ENCODE results near the gene TMEM244. TPM values are rescaled to one million over a fixed set of nuclear protein-coding genes. Genes with fewer than 3 reads are reported as not detected.
A peak's percentile ranks its signal among the peaks of the same experiment; 100 is the strongest.
"Not testable (repeated sequence)": the region's sequence is repeated elsewhere in the genome, so short reads cannot be mapped to it uniquely, and the experiment has no call there.

Gene TMEM244, protein sequence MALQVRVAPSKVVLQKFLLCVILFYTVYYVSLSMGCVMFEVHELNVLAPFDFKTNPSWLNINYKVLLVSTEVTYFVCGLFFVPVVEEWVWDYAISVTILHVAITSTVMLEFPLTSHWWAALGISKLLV
- polyA plus RNA-seq (ENCODE audit: insufficient read depth in 1 of 5, insufficient read length in 5 of 5, low replicate concordance in 1 of 5): not detected
- long read RNA-seq, donor 1: 0 reads
- long read RNA-seq, donor 2: 0 reads
- long read RNA-seq, donor 3: 0 reads
- long read RNA-seq, donor 4: 0 reads
- long read RNA-seq, donor 5: 0 reads
- long read RNA-seq, donor 6: 0 reads
- long read RNA-seq, donor 7: 0 reads
- long read RNA-seq, donor 8: 0 reads

DNA sequence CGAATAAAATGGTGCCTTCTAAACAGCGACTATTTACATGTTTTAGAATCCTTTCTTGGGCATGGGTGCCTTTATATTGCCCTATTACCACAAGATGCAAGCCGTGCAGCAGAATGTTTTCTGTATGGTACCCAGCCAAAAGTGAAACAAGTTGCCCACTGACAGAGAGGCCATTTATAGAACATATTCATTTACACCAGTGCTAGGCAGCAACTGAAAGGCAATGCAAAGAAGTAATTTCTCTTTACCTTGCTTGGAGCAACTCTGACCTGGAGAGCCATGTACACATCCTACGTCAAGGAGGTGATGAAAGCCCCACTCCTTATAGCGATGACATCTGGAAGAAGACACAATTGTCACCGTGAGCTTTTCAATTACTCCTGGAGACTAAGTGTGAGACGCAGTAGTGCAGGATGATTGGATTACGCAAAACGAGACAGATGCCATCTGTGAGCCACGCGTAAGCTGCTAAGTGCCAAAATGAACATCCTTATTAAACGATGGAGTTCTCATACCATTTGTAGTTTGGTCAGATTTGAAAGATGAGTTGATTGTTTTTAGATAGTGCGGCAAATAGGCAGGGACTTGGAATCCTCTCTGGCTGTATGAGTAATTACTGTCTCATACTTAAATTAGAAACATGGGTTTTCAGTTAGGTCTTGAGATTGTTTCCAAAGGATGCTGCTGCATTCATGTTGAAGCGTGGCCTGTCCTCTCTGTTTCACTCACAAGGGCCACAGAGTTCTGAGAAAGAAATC is at the start of gene TMEM244:
TMEM244 (minus strand) TSS at position 408 of the 758 bp plus-strand sequence; CDS start at position 281, 127 bp downstream.
- no peak for DNase-seq

DNA sequence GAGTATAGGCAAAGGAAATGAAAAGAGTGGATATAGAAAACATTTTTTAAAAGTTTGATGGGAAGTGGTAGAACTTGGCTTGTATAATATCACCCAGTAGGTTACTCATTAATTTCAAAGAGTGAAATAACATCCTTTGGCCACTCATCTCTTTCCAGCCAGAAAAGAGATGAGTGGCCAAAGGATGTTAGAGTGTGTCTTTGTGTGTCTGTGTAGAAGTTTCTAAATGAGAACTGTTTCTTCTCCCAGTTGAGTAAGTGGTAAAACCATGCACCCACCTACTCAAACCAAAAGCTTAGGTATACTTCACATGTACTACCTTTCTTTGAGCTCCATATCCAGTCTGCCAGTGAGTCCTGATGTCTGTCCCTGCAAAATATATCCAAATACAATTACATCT is 47.7 kb upstream of the TMEM244 start:
- DNase-seq: no peak

DNA sequence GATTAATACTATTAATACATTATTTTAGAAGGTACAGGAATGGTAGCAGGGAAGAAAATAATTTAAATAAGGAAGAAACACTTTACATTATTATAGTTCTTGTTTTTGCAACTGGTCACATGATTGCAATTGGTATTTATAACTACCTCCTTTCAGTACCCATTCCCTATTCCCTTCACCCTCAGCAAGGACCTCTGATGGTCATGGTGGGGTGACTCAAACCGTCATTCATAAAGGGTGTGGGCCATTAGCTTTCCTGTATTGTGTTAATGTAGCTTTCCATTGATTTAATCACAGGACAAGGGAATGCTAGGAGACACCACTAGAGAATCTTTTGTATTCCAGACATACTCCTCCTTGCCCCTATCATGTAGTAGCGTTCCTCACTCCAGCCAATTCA is 47.2 kb upstream of the TMEM244 start:
- no peak for DNase-seq

DNA sequence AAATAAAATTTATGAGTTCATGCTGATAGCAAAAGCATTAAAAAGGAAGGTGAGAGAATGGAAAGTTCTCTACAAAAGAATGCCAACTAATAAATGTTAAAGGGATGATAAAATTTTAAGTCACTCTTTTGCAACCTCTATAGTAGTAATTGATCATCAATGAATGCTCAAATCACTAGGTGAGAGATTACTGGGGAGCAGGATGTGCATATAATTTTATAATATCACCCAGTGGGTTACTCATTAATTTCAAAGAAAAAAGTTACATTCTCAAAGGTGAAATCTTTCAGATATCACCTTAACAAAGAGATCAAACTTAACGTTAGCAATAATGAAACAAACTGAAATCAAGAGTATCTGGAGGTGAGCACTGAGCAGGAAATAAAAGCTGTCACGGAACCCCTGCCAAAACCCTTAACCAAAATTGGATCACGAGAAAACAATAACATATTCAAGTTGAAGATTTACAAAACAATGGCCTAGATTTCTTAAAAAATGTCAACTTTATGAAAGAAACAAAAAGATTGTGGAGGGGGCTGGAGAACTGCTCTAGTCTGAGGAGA is 45.5 kb upstream of the TMEM244 start:
- no peak for DNase-seq

DNA sequence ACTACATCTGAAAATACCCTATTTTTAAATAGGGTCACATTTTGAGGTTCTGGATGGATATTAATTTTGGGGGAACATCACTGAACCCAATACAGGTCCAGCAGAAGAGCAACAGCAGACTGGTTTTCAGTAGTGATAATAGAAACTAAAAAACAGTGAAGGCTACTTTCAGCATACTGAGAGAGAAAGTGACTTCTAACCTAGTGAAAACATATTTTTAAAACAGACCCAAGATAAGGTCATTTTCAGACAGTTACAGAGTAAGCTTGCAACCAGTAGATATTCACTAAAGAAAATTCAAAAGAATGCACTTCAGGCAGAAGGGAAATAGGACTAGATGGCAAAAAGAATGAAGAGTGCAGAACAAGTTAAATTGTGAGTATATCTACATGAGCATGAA is 42.0 kb upstream of the TMEM244 start:
- DNase-seq: no peak

DNA sequence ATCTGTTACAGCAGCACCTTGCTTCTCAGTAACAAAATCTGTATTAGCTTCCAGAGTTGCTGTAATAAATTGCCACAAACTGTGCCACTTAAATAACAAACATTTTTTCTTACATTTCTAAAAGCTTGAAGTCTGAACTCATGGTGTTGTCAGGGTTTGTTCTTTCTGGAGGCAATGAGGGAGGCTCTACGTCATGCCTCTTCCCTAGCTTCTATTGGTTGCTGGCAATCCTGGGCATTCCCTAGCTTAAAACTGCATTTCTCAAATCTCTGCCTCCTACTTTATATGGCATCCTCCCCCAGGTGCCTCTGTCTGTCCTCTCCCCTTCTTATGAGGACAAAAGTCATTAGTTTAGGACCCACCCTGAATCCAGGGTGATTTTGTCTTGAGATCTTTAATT is 41.6 kb upstream of the TMEM244 start:
- no peak for DNase-seq

DNA sequence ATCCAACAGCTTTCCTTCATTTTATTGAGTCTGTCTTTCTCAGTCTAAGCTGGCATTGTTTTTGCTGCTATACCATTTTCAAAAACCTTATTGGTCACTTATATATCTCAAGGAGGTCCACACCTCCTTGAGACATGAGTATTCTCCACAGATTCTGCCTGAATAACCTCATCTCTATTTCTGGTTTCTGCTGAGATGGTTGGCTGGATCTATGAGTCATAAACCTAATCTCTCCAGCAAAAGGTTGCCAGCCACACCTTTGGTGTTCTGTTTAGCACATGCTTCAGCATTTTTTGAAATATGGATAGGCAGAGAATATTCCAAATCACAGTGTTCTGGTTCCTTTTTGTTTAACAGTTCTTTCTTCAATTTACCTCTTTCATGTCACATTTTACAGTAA is 40.8 kb upstream of the TMEM244 start:
- no peak for DNase-seq

DNA sequence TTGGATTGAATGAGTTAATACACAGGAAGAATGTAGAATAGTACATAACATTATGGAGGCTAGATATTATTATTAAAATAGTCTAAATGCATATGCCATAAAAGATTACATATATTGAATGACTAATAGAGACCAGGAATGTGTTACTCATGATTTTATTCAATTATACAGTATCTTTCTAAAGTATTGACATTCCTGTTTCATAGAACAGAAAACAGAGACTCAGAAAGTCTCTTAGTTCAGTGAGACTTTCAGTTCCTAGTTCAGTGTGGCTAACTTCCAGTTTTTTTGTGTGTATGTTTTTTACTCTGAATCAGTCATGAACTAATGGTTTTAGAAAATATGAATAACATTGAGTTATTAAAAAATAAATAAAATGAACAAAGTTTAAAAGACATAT is 34.6 kb upstream of the TMEM244 start:
- DNase-seq: no peak

DNA sequence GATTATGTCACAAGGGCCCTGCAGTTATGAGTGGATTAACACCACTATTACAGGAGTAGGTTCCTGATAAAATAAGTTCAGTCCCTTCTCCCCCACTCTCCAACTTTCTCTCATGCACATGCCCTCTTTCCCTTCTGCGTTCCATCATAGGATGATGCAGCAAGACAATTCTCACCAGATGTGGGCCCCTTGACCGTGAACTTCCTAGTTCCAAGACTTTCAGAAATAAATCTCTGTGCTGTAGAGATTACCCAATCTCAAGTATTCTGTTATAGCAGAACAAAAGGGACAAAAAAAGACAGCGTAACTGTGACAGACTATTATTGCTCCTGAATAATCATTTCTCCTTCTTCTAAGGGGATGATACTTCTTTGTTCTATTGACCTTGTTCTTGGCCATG is 33.8 kb upstream of the TMEM244 start:
- no peak for DNase-seq

DNA sequence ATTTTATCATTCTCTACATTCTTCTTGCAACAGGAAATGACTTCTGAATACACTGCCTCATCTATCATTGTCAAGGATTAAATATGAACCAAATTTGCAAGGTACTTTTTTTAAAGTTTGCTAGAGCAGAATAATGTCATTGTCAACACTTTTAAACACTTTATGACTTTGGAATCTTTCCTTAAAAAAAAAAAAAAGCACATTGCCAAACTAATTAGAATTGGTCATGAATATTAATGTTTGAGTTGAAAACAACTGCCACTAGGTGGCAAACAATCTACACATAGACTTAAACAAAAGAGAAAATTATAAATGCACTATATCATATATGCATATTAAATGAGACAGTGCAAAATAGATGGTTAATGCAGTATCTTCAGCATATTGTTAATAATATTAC is 32.5 kb upstream of the TMEM244 start:
- DNase-seq: peak in 1 of 2 donors; percentile 6

DNA sequence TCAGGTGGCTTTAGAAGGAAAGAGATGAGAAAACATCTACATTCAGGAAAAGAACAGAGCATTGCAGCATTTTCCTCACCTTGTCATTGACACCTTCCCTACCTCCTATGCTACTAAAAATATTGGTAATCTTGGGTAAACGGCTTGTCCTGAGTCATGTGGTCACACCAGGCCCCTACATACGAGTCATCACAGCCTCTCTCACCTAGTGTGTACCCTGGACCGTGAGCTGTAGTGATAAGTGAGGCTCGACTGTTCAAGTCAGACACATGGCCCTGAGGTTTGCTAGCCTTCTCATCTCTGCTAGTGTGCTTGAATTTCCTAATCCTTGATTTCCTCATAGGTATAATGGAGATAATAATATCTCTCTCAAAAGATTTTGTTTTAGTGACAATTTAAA is 29.6 kb upstream of the TMEM244 start:
- no peak for DNase-seq

DNA sequence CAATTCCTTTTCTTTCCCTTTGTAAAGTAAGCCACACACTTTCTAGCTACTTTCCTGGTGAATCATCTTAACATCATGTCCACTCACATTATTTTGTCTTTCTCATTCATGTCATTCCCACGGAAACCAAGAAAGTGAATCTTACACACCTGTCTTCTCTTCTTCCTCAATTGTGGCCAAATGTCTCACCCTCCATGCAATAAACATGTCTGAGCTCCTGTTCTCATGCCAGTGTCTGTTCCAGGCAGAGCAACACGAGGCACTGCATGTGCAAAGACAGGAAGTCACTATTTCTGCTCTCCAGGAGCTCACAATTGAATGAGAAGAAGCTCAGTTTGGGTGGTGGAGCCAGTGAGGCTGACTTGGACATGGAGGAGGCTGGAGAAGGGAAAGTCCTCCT is 29.0 kb upstream of the TMEM244 start:
- no peak for DNase-seq

DNA sequence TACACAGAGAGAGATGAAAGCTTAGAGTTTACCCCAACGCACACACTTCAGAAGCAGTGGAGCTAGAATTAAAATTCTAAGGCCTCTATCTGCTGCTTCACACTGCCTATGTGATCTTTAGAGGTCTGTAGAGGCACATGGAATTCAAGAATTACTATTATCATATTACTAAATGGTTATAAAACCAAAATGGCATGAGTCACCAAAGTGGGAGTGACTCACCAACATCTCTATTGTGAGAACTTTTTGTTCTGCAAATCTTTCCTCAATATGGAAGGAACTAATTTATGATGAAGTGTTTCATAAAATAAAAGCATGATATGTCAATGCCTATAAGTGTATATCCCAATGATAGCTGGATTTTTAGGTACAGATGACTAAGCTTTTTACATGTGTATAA is 28.5 kb upstream of the TMEM244 start:
- DNase-seq: no peak

DNA sequence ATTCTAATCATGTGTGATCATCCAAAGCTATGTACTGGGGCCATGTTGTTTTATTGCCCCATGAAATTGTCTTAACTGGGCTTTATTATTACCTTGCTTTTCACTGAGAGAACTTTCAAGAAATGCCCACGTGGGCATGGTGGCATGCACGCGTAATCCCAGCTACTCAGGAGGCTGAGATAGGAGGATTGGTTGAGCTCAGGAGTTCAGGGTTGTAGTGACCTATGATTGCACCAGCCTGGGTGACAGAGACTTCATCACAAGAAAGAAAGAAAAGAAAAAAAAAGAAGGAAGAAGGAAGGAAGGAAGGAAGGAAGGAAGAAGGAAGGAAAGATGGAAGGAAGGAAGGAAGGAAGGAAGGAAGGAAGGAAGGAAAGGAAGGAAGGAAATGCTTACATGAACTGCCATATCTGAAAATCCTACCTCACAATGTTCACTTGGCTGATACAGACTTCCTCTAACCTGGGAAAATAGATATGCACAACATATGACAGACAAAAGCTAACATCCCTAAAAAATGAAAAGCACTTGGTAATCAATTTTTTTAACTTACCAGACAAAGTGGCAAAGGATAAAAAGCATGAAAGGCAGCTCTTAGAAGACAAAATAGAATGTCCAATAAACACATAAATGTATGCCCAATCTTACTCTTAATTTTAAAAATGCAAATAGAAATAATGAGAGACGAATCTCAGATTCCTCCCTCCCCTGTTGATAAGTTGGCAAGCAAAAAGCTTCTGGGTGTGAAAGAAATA is 25.5 kb upstream of the TMEM244 start:
- no peak for DNase-seq

DNA sequence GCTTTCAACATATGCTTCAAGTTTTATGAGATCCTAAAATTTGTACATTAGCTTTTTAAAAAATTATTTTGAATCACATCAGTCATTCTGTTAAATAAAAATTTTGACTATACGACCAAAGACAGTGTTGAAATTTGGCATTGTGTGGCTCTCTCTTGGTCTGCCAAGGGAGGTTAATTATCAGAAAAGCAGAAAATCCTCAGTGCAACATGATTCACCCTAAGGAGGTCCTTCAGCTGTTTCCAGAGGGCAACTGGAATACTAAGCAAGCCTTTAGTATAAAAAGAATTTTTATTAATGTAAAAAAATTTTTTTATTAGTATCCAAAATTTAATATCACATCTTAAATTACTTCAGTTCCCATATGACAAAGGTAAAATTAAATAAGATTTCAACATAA is 23.1 kb upstream of the TMEM244 start:
- DNase-seq: no peak

DNA sequence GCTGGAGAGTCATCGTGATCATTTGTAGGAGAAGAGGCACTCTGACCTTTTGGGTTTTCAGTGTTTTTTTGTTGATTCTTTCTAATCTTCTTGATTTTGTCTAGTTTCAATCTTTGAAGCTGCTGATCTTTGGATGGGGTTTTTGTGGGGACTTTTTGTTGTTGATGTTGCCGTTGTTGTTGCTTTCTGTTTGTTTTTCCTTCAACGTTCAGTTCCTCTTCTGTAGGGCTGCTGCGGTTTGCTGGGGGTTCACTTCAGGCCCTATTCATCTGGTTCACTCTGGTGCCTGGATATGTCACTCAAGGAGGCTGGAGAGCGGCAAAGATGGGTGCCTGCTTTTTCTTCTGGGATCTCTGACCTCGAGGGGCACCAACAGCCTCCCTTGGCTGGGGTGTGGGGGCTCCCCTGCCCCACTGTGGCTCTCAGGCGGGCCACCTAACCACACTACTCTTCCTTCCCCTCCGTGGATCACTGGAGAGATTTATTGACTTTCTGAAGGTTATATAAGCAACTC is 21.5 kb upstream of the TMEM244 start:
- no peak for DNase-seq

DNA sequence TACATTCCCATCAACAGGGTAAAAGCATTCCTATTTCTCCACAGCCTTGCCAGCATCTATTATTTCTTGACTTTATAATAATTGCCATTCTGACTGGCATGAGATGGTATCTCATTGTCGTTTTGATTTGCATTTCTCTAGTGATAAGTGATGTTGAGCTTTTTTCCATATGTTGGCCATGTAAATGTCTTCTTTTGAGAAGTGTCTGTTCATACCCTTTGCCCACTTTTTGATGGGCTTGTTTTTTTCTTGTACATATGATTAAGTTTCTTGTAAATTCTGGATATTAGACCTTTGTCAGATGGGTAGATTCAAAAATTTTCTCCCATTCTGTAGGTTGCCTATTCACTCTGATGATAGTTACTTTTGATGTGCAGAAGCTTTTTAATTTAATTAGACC is 16.8 kb upstream of the TMEM244 start:
- not testable (repeated sequence) for DNase-seq

DNA sequence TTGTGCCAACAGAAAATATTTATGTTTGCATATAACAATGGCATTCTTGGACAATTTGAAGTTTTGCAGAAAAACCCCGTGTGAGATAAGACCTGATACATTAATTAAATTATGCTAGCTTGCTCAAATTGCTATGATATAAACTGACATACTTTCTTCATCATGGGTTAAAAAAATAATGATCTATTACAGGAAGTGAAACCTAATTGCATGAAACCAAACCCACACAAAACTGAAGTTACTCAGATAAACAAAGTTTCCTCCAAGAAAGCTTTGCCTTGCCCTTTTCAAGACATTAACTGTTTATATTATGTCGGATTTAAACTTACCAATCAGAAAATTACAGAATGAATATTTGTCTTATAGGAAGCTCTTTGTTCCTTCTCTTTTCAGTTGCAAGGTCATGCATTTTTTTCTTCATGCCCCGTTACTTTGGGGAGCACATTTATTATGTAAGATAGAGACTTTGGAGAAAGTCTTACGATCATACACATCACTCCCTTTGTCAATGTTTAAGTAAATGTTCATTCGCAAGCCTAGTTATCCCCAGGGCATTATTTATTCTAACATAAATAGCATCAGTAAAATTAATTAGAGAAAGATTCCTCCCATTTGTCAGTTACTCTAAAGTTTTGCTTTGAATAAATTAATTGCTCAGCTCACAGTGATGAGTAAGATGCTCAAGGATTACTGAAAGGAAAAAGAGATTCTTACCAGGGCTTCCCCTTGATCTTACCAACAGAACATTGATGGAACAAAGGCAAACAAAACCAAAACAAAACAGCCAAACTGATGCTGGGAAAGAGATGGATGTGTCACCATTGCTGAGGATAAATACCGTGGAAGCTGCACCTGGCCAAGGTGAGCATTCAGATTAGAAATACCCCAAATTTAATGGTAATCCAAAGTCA is 14.8 kb upstream of the TMEM244 start:
- no peak for DNase-seq

DNA sequence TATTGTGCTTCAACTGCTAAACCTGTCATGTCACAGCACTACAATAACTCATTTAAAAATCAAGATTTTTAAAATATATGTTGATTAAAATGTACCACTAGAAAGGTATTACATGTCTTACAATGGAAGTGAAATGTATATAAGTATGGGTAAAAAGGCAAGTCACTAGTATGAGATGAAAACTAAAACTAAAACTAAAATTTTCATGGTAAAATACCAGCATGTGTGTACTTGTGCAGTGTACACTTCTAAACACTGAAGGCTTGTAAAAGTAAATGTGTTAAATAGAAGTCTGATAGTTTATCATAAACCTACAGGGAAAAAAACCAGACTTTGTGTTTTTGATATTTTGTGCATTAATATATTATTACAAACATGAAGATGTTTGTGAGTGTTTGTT is 13.7 kb upstream of the TMEM244 start:
- DNase-seq: no peak

DNA sequence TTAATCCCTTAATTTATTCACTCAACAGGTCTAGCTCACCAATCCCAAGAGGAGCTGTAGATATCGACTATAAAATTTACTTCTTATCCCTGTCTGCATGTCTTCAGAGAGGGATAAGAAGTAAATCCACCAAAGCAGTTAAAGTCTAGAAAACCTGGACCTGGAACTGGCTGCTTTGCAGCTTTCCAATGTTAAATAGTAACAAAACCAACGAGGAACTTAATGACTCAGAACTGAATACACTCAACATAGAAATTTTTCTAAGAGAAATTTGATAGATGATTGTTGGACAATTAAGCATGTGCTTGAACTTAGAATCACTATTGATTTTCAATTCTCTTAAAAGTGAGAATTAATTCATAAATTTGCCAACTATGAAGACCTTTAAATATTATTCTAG is 11.5 kb upstream of the TMEM244 start:
- no peak for DNase-seq

DNA sequence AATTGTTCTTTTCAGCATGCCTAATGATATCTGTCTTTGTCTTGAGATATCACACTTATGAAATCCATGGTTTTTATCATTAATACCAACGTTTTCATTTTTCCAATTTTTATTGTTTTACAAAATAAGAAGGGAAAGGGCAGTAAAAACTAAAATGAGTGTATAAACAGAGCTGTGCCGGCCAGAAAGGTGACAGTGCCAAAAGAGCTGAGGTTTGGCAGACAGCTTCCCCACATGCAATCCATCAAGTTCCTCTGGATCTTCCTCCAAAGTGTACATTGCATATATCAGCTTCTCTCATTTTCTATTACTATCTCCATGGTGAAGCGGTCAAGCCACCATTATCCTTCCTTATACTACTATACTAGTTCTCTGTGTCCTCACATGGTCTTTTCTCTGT is 10.1 kb upstream of the TMEM244 start:
- DNase-seq: no peak
